Mesothelial cell of epicardium (in vitro differentiated cells): ENCODE data around the gene TRIM54. TPM values are rescaled to one million over a fixed set of nuclear protein-coding genes. Genes with fewer than 3 reads are reported as not detected.

Experiments
- DNase-seq, 2 experiments: peaks; one replicate each; pipeline ENCODE4 v3.0.0; 2021; ENCODE audit warnings: low spot score in 2 of 2; ENCODE audit not compliant: unreplicated experiment in 2 of 2
- H3K27ac Mint-ChIP-seq: 2 replicates; pipeline ENCODE4 v1.8.0; 2021; ENCODE audit warnings: mixed read lengths
- H3K27me3 Mint-ChIP-seq: 2 replicates; pipeline ENCODE4 v1.8.0; 2021; ENCODE audit warnings: low read depth, mixed read lengths
- H3K36me3 Mint-ChIP-seq: 2 replicates; pipeline ENCODE4 v1.8.0; 2021; ENCODE audit warnings: mixed read lengths
- H3K4me1 Mint-ChIP-seq: 2 replicates; pipeline ENCODE4 v1.8.0; 2021; ENCODE audit warnings: mixed read lengths
- H3K4me3 Mint-ChIP-seq: 2 replicates; pipeline ENCODE4 v1.8.0; 2021; ENCODE audit warnings: mild to moderate bottlenecking, moderate library complexity, mixed read lengths
- H3K9me3 Mint-ChIP-seq: 2 replicates; pipeline ENCODE4 v1.8.0; 2021; ENCODE audit warnings: mixed read lengths
- CTCF ChIP-seq: fragments of 200-600 bp; sonication (generic); IDR thresholded peaks from one replicate; pipeline ENCODE4 v1.5.0; 2021; ENCODE audit warnings: antibody characterized with exemption; ENCODE audit not compliant: unreplicated experiment
- total RNA-seq: library from RNA; stranded (reverse); gene quantifications from 3 replicates; pipeline ENCODE4 v1.2.1, GENCODE V29; 2021

TRIM54 gene
- total RNA-seq, 1 donor from 2014 or later: 0.18 TPM

GRCh38 chr2:27303093-27304025, 21.1 kb downstream of the TRIM54 start:
- no peak for DNase-seq
- Mint-ChIP-seq H3K36me3 (no peaks in the 10 kb centered on the region), H3K27me3 (peaks cover 47% of the 10 kb centered on the region), H3K4me3 (peak overlapping the region; percentile 31), H3K4me1 (no peaks in the 10 kb centered on the region), H3K27ac (no peak overlapping the region), H3K9me3 (no peaks in the 10 kb centered on the region)
- TF ChIP-seq CTCF: peak; percentile 88

- no peaks in the 10 kb centered on the region for H3K4me1 Mint-ChIP-seq
- H3K27me3 Mint-ChIP-seq: peaks cover 47% of the 10 kb centered on the region
- H3K27ac Mint-ChIP-seq: no peak overlapping the region
Measured at GRCh38 chr2:27304488-27305240, 22.4 kb downstream of the TRIM54 start.

GRCh38 chr2:27305516-27305915, 23.3 kb downstream of the TRIM54 start:
- no peak overlapping the region for H3K4me3 Mint-ChIP-seq
- H3K27ac Mint-ChIP-seq: no peak overlapping the region
- no peaks in the 10 kb centered on the region for H3K9me3 Mint-ChIP-seq
- no peak for TF ChIP-seq CTCF
- H3K36me3 Mint-ChIP-seq: peaks cover 11% of the 10 kb centered on the region
- DNase-seq: no peak
- peaks cover 47% of the 10 kb centered on the region for H3K27me3 Mint-ChIP-seq
- H3K4me1 Mint-ChIP-seq: no peaks in the 10 kb centered on the region

More at GRCh38 chr2:27304488-27305240, 22.4 kb downstream of the TRIM54 start:
- no peaks in the 10 kb centered on the region for H3K9me3 Mint-ChIP-seq
- no peak for DNase-seq
- peaks cover 7% of the 10 kb centered on the region for H3K36me3 Mint-ChIP-seq
- H3K4me3 Mint-ChIP-seq: no peak overlapping the region
- TF ChIP-seq CTCF: no peak

- H3K36me3 Mint-ChIP-seq: peaks cover 11% of the 10 kb centered on the region
- no peak for DNase-seq
- no peaks in the 10 kb centered on the region for H3K4me1 Mint-ChIP-seq
- no peak for TF ChIP-seq CTCF
- no peaks in the 10 kb centered on the region for H3K9me3 Mint-ChIP-seq
- no peak overlapping the region for H3K4me3 Mint-ChIP-seq
- H3K27ac Mint-ChIP-seq: no peak overlapping the region
- peaks cover 47% of the 10 kb centered on the region for H3K27me3 Mint-ChIP-seq
Measured at GRCh38 chr2:27306136-27306535, 23.9 kb downstream of the TRIM54 start.

- Mint-ChIP-seq H3K27ac (no peak overlapping the region), H3K9me3 (no peaks in the 10 kb centered on the region), H3K27me3 (peaks cover 47% of the 10 kb centered on the region), H3K4me1 (no peaks in the 10 kb centered on the region), H3K4me3 (no peak overlapping the region), H3K36me3 (peaks cover 17% of the 10 kb centered on the region)
- TF ChIP-seq CTCF: no peak
- no peak for DNase-seq
Measured at GRCh38 chr2:27306573-27307286, 24.5 kb downstream of the TRIM54 start.
